Mucosa of rectum (tissue), 2 donors: ENCODE results near the gene SMTNL1.

Experiments
- H3K27ac ChIP-seq, 2 donors: one replicate each; pipeline ENCODE4 v1.7.0; 2013; ENCODE audit warnings: inconsistent platforms in 2 of 2, low read depth in 2 of 2, low read length in 2 of 2
- H3K27me3 ChIP-seq, 2 donors: one replicate each; pipeline ENCODE4 v1.7.0; 2013; ENCODE audit warnings: low read length in 2 of 2; ENCODE audit not compliant: control insufficient read depth in 2 of 2, insufficient read depth in 2 of 2
- H3K36me3 ChIP-seq, 2 donors: one replicate each; pipeline ENCODE4 v1.7.0; 2013; ENCODE audit warnings: low read length in 2 of 2; ENCODE audit not compliant: control insufficient read depth in 2 of 2, insufficient read depth in 2 of 2
- H3K4me1 ChIP-seq, 2 donors: one replicate each; pipeline ENCODE4 v1.7.0; 2013; ENCODE audit warnings: low read length in 2 of 2, mild to moderate bottlenecking in 1 of 2; ENCODE audit not compliant: control insufficient read depth in 2 of 2, insufficient read depth in 2 of 2
- H3K4me3 ChIP-seq, 2 donors: one replicate each; pipeline ENCODE4 v1.7.0; 2013; ENCODE audit warnings: low read length in 2 of 2
- H3K9ac ChIP-seq, 2 donors: one replicate each; pipeline ENCODE4 v1.7.0; 2013; ENCODE audit warnings: low read length in 2 of 2, low read depth in 1 of 2, mild to moderate bottlenecking in 1 of 2
- H3K9me3 ChIP-seq, 2 donors: one replicate each; pipeline ENCODE4 v1.7.0; 2013; ENCODE audit warnings: low read length in 2 of 2; ENCODE audit not compliant: control insufficient read depth in 2 of 2
- donor health status: healthy.
- donor health status: Normal muscosa, but diverticular disease.

SMTNL1 gene

GRCh38 chr11:57544566-57544965, 7.2 kb downstream of the SMTNL1 start:
- Histone ChIP-seq H3K27ac (no peak overlapping the region), H3K4me1 (peaks cover 0 to 2% of the 10 kb centered on the region in 2 donors), H3K9ac (no peak overlapping the region), H3K36me3 (peaks cover under 1 to 1% of the 10 kb centered on the region in 2 donors), H3K9me3 (no peaks in the 10 kb centered on the region), H3K27me3 (no peaks in the 10 kb centered on the region), H3K4me3 (no peak overlapping the region)

- no peak overlapping the region for H3K27ac ChIP-seq
- peaks cover 6 to 9% of the 10 kb centered on the region in 2 donors for H3K36me3 ChIP-seq
- no peak overlapping the region for H3K9ac ChIP-seq
- no peaks in the 10 kb centered on the region for H3K9me3 ChIP-seq
- peaks cover 0 to 2% of the 10 kb centered on the region in 2 donors for H3K4me1 ChIP-seq
- H3K4me3 ChIP-seq = no peak overlapping the region
- H3K27me3 ChIP-seq = no peaks in the 10 kb centered on the region
These were observed 8.5 kb downstream of the SMTNL1 start for GRCh38 chr11:57545883-57546282.

- Histone ChIP-seq H3K4me1 (peaks cover 0 to 2% of the 10 kb centered on the region in 2 donors), H3K36me3 (peaks cover 8 to 11% of the 10 kb centered on the region in 2 donors), H3K9me3 (no peaks in the 10 kb centered on the region), H3K9ac (no peak overlapping the region), H3K27ac (no peak overlapping the region), H3K4me3 (no peak overlapping the region), H3K27me3 (no peaks in the 10 kb centered on the region)
These were observed 9.1 kb downstream of the SMTNL1 start for GRCh38 chr11:57546451-57546850.

- peaks cover 0 to 2% of the 10 kb centered on the region in 2 donors for H3K4me1 ChIP-seq
- no peaks in the 10 kb centered on the region for H3K9me3 ChIP-seq
- H3K9ac ChIP-seq = no peak overlapping the region
- H3K27ac ChIP-seq = no peak overlapping the region
- H3K27me3 ChIP-seq = no peaks in the 10 kb centered on the region
- no peak overlapping the region for H3K4me3 ChIP-seq
- H3K36me3 ChIP-seq = peaks cover 12 to 16% of the 10 kb centered on the region in 2 donors
These were observed 9.6 kb downstream of the SMTNL1 start for GRCh38 chr11:57546869-57547475.

GRCh38 chr11:57547854-57548377, 10.5 kb downstream of the SMTNL1 start:
- Histone ChIP-seq H3K27ac (no peak overlapping the region), H3K4me3 (no peak overlapping the region), H3K9me3 (no peaks in the 10 kb centered on the region), H3K36me3 (peaks cover 18 to 25% of the 10 kb centered on the region in 2 donors), H3K4me1 (peaks cover 0 to 2% of the 10 kb centered on the region in 2 donors), H3K9ac (no peak overlapping the region), H3K27me3 (no peaks in the 10 kb centered on the region)

GRCh38 chr11:57549983-57550382, 12.6 kb downstream of the SMTNL1 start:
- Histone ChIP-seq H3K9ac (no peak overlapping the region), H3K4me3 (no peak overlapping the region), H3K27me3 (no peaks in the 10 kb centered on the region), H3K9me3 (no peaks in the 10 kb centered on the region), H3K27ac (no peak overlapping the region), H3K36me3 (peaks cover 28 to 43% of the 10 kb centered on the region in 2 donors), H3K4me1 (peaks cover 0 to 2% of the 10 kb centered on the region in 2 donors)

- H3K9me3 ChIP-seq = no peaks in the 10 kb centered on the region
- no peak overlapping the region for H3K4me3 ChIP-seq
- H3K27ac ChIP-seq = no peak overlapping the region
- no peaks in the 10 kb centered on the region for H3K27me3 ChIP-seq
- H3K9ac ChIP-seq = no peak overlapping the region
- peaks cover 0 to 2% of the 10 kb centered on the region in 2 donors for H3K4me1 ChIP-seq
- H3K36me3 ChIP-seq = peaks cover 28 to 55% of the 10 kb centered on the region in 2 donors
These were observed 14.5 kb downstream of the SMTNL1 start for GRCh38 chr11:57551941-57552340.

GRCh38 chr11:57552479-57552878, 15.1 kb downstream of the SMTNL1 start:
- Histone ChIP-seq H3K9me3 (no peaks in the 10 kb centered on the region), H3K27me3 (no peaks in the 10 kb centered on the region), H3K9ac (no peak overlapping the region), H3K27ac (no peak overlapping the region), H3K4me3 (no peak overlapping the region), H3K36me3 (peaks cover 28 to 57% of the 10 kb centered on the region in 2 donors), H3K4me1 (peaks cover 0 to 2% of the 10 kb centered on the region in 2 donors)

- H3K9me3 ChIP-seq = no peaks in the 10 kb centered on the region
- no peak overlapping the region for H3K4me3 ChIP-seq
- H3K9ac ChIP-seq = no peak overlapping the region
- H3K4me1 ChIP-seq = no peaks in the 10 kb centered on the region
- H3K27ac ChIP-seq = no peak overlapping the region
- H3K36me3 ChIP-seq = peaks cover 32 to 61% of the 10 kb centered on the region in 2 donors
- H3K27me3 ChIP-seq = no peaks in the 10 kb centered on the region
These were observed 18.0 kb downstream of the SMTNL1 start for GRCh38 chr11:57555393-57555792.

GRCh38 chr11:57556041-57556440, 18.6 kb downstream of the SMTNL1 start:
- Histone ChIP-seq H3K27ac (no peak overlapping the region), H3K9ac (no peak overlapping the region), H3K36me3 (peaks cover 31 to 59% of the 10 kb centered on the region in 2 donors), H3K4me3 (no peak overlapping the region), H3K9me3 (no peaks in the 10 kb centered on the region), H3K4me1 (no peaks in the 10 kb centered on the region), H3K27me3 (no peaks in the 10 kb centered on the region)
